Calu3 (cell line): Measurements from ENCODE around the gene RRP1. TPM values are rescaled to one million over a fixed set of nuclear protein-coding genes. Genes with fewer than 3 reads are reported as not detected.

Experiments used
- BruUV-seq: library from RNA; stranded (reverse); fragments of 400-500 nt; replicated peaks from 2 replicates; lab custom pipeline; 2021; lab: Mats Ljungman, UMichigan
- CTCF ChIA-PET: fragments of 300-600 bp; sonication (Branson Sonifier 250); formaldehyde crosslinking; loops from one replicate; lab custom pipeline; 2022; ENCODE audit warnings: antibody characterized with exemption; lab: Charles Lee
- DNase-seq: peaks from one replicate; pipeline ENCODE4 v3.0.0; 2022
- H3K27ac Mint-ChIP-seq: one replicate; pipeline ENCODE4 v1.8.0; 2022; ENCODE audit warnings: mixed read lengths; ENCODE audit not compliant: unreplicated experiment
- H3K27me3 Mint-ChIP-seq: one replicate; pipeline ENCODE4 v1.8.0; 2022; ENCODE audit warnings: mixed read lengths; ENCODE audit not compliant: unreplicated experiment
- H3K36me3 Mint-ChIP-seq: one replicate; pipeline ENCODE4 v1.8.0; 2022; ENCODE audit warnings: mild to moderate bottlenecking, moderate library complexity, mixed read lengths; ENCODE audit not compliant: insufficient read depth, unreplicated experiment
- H3K4me1 Mint-ChIP-seq: one replicate; pipeline ENCODE4 v1.8.0; 2022; ENCODE audit warnings: mild to moderate bottlenecking, low read depth, mixed read lengths; ENCODE audit not compliant: unreplicated experiment
- H3K4me3 Mint-ChIP-seq: one replicate; pipeline ENCODE4 v1.8.0; 2022; ENCODE audit warnings: mild to moderate bottlenecking, low read depth, moderate library complexity, mixed read lengths; ENCODE audit not compliant: unreplicated experiment
- H3K9me3 Mint-ChIP-seq: one replicate; pipeline ENCODE4 v1.8.0; 2022; ENCODE audit warnings: low read depth, mixed read lengths; ENCODE audit not compliant: unreplicated experiment
- intact Hi-C: fragments of 100-400 bp; cut with micrococcal nuclease; formaldehyde crosslinking; loops from one replicate; pipeline ENCODE4 v1.10.0; 2022; ENCODE audit not compliant: unreplicated experiment
- total RNA-seq: library from RNA; stranded (reverse); gene quantifications from 2 replicates; pipeline ENCODE4 v1.2.3, GENCODE V29; 2022
- TF ChIP-seq, protein P1 (sequence below): fragments of 200-600 bp; IDR thresholded peaks from one replicate; pipeline ENCODE4 v1.8.0; 2022; ENCODE audit warnings: antibody characterized with exemption; ENCODE audit not compliant: unreplicated experiment

RRP1 gene
- total RNA-seq, 1 experiment from 2014 or later, result 37.2 TPM

DNA sequence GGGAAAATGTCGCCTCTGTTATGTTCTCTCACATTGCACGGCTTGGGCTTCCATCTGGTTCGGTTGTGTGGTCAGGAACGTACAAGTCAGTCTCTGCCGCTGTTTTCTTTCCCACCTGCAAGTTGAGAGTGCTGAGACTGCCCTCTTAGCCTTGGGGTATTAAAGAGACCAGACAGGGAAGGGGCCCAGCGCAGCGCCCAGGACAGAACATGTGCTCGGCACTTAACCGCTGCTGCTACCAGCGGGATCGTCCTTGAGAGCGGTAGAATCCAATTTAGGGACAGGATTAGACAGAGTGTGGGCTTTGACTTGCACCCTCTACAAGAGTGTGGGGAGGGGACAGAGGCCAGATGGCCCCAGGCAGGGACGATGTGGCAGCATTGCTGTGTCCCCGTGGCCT lies 57.9 kb downstream of the RRP1 start:
- CTCF ChIA-PET, result no interaction called here
- H3K36me3 Mint-ChIP-seq, result peaks cover 4% of the 10 kb centered on the region
- peaks cover 2% of the 10 kb centered on the region for H3K9me3 Mint-ChIP-seq
- intact Hi-C loops, result no loop called here
- DNase-seq, result no peak
- TF ChIP-seq, protein P1, sequence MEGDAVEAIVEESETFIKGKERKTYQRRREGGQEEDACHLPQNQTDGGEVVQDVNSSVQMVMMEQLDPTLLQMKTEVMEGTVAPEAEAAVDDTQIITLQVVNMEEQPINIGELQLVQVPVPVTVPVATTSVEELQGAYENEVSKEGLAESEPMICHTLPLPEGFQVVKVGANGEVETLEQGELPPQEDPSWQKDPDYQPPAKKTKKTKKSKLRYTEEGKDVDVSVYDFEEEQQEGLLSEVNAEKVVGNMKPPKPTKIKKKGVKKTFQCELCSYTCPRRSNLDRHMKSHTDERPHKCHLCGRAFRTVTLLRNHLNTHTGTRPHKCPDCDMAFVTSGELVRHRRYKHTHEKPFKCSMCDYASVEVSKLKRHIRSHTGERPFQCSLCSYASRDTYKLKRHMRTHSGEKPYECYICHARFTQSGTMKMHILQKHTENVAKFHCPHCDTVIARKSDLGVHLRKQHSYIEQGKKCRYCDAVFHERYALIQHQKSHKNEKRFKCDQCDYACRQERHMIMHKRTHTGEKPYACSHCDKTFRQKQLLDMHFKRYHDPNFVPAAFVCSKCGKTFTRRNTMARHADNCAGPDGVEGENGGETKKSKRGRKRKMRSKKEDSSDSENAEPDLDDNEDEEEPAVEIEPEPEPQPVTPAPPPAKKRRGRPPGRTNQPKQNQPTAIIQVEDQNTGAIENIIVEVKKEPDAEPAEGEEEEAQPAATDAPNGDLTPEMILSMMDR, result no peak
- no TSS peak for BruUV-seq
- no peak overlapping the region for H3K27ac Mint-ChIP-seq
- H3K4me1 Mint-ChIP-seq, result peaks cover 8% of the 10 kb centered on the region
- H3K27me3 Mint-ChIP-seq, result no peaks in the 10 kb centered on the region
- no peak overlapping the region for H3K4me3 Mint-ChIP-seq

DNA sequence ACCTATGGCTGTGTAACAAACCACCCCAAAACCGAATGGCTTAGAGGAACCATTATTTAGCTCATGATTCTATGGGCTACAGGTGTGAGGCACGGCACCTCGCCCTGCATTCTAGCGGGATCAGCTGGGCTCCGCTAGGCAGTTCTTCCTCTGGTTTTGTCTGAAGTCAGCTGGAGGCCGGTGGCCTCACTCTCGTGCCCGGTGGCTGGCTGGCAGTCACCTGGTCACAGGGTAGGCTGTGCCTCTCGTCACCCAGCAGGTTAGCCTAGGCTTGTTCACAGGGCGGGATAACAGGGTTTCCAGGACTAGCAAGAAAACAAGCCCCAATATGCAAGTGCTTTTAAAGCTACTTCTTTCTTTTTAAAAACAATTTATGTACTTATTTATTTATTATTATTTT lies 59.4 kb downstream of the RRP1 start:
- intact Hi-C loops, result no loop called here
- peaks cover 8% of the 10 kb centered on the region for H3K4me1 Mint-ChIP-seq
- CTCF ChIA-PET, result no interaction called here

DNA sequence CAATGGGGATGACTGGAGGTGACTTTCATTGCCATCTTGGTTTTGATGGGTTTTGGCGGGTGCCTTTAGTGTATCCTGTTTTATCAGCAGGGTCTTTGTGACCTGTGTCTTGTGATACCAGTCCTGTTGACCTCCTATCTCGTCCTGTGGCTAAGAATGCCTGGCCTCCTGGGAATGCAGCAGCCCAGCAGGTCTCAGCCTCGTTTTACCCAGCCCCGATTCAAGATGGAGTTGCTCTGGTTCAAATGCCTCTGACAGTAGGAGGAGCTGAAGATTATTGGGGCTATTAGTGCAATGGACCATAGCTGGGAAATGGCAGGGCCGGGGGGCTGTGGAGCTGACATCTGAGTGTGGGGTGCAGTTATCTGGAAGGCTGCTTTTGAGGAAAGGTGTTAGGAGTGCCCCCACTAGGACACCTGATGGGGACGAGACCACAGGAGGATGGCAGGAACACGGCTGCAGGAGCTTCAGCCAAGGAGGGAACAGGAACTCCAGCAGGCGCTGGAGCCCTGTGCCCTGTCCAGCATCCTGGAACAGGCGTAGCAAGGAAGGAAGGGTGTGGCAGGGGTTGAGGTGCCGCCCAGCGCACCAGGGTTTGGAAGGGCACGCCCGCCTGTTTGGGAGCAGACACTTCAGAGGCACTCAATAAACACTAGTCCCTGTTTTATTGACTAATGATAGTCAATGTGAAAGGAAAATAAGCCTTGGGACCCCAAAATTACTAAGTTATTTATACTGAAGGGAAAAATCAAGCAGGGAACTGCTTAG lies 60.3 kb downstream of the RRP1 start:
- no peak for DNase-seq
- Mint-ChIP-seq H3K9me3 (peaks cover 2% of the 10 kb centered on the region), H3K4me1 (peaks cover 8% of the 10 kb centered on the region), H3K36me3 (peaks cover 4% of the 10 kb centered on the region), H3K4me3 (no peak overlapping the region), H3K27me3 (peaks cover 13% of the 10 kb centered on the region), H3K27ac (no peak overlapping the region)
- TF ChIP-seq, protein P1, result no peak
- CTCF ChIA-PET, result no interaction called here
- no TSS peak for BruUV-seq
- intact Hi-C loops, result no loop called here

More for the DNA sequence above, 59.4 kb downstream of the RRP1 start:
- Mint-ChIP-seq H3K27me3 (peaks cover 3% of the 10 kb centered on the region), H3K9me3 (peaks cover 2% of the 10 kb centered on the region), H3K36me3 (peaks cover 4% of the 10 kb centered on the region), H3K27ac (no peak overlapping the region), H3K4me3 (no peak overlapping the region)
- TF ChIP-seq, protein P1, result no peak
- BruUV-seq, result no TSS peak
- DNase-seq, result no peak

DNA sequence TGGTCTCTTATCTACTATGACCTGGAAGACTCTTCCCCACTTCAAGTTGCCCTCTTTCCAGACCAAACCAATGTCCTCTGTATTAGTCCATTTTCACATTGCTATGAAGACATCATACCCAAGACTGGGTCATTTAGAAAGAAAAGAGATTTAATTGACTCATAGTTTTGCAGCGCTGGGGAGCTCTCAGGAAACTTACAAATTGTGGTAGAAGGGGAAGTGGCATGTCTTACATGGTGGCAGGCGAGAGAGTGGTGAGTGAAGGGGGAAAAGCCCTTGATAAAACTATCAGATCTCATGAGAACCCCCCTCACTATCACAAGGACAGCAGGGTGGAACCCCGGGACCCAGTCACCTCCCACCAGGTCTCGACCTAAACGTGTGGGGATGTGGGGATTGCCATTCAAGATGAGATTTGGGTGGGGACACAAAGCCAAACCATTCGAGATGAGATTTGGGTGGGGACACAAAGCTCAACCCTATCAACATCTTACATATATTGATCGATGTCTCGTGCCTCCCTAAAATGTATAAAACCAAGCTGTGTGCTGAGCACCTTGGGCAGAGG lies 61.4 kb downstream of the RRP1 start:
- CTCF ChIA-PET, result no interaction called here

More for the DNA sequence above, 61.4 kb downstream of the RRP1 start:
- Mint-ChIP-seq H3K4me3 (no peak overlapping the region), H3K9me3 (peaks cover 2% of the 10 kb centered on the region), H3K27me3 (peaks cover 24% of the 10 kb centered on the region), H3K27ac (no peak overlapping the region), H3K4me1 (peaks cover 8% of the 10 kb centered on the region), H3K36me3 (peaks cover 4% of the 10 kb centered on the region)
- BruUV-seq, result no TSS peak
- TF ChIP-seq, protein P1, result no peak
- intact Hi-C loops, result no loop called here
- DNase-seq, result no peak
